Gastrocnemius medialis (tissue), 4 donors: ENCODE results near the gene BGLAP. TPM values are rescaled to one million over a fixed set of nuclear protein-coding genes. Genes with fewer than 3 reads are reported as not detected.

Source experiments
- ATAC-seq, 2 donors: fragments of 150-250 bp; one replicate each; pipeline ENCODE4 v1.9.1; 2016
- DNase-seq, 2 donors: peaks; one replicate each; pipeline ENCODE4 v3.0.0-alpha.2; 2019
- H3K27ac ChIP-seq, 4 donors: fragments of 200-600 bp; sonication (generic); 1 replicate in 1 of 4; 2 replicates in 3 of 4; pipeline ENCODE4 v1.5.1; 2016 to 2018; ENCODE audit warnings: mild to moderate bottlenecking in 2 of 4, moderate library complexity in 1 of 4
- H3K27me3 ChIP-seq, 3 donors: fragments of 200-600 bp; sonication (generic) in 2 of 3; 1 replicate in 1 of 3; 2 replicates in 2 of 3; pipeline versions ENCODE4 v1.5.1 to v1.6.0; 2016 to 2019; ENCODE audit warnings: mild to moderate bottlenecking in 1 of 3, moderate library complexity in 1 of 3
- H3K36me3 ChIP-seq, 2 donors: fragments of 200-600 bp; sonication (generic) in 1 of 2; one replicate each; pipeline ENCODE4 v1.5.1; 2017 to 2018
- H3K4me1 ChIP-seq, 2 donors: fragments of 200-600 bp; sonication (generic) in 1 of 2; one replicate each; pipeline ENCODE4 v1.5.1; 2016 to 2017; ENCODE audit warnings: mild to moderate bottlenecking in 2 of 2
- H3K4me3 ChIP-seq, 4 donors: fragments of 200-600 bp; sonication (generic) in 3 of 4; 1 replicate in 1 of 4; 2 replicates in 3 of 4; pipeline ENCODE4 v1.5.1; 2016 to 2019; ENCODE audit warnings: mild to moderate bottlenecking in 2 of 4
- H3K9me3 ChIP-seq, 3 donors: fragments of 200-600 bp; sonication (generic) in 2 of 3; 1 replicate in 1 of 3; 2 replicates in 2 of 3; pipeline ENCODE4 v1.5.1; 2016 to 2019
- POLR2A ChIP-seq, 2 donors: fragments of 450-650 bp; IDR thresholded peaks; one replicate each; pipeline ENCODE4 v1.6.1; 2017; ENCODE audit warnings: antibody characterized with exemption in 2 of 2, mild to moderate bottlenecking in 2 of 2, moderate library complexity in 2 of 2
- in situ Hi-C, 4 donors: fragments of 200-750 bp; cut with MboI; loops; one replicate each; pipeline versions ENCODE4 v1.15.0 to v1.8.0; 2017; ENCODE audit warnings: low sequenced_read_pairs in 4 of 4
- intact Hi-C: fragments of 100-400 bp; cut with DNase I; formaldehyde crosslinking; loops from one replicate; pipeline ENCODE4 v1.15.1; 2023; ENCODE audit warnings: low total_unique reads
- total RNA-seq, 4 donors: library from RNA; depleted of rRNA; stranded (reverse); fragments of >200 nt; gene quantifications; one replicate each; pipeline versions ENCODE4 v1.1.0 to v1.2.3, GENCODE V29; 2016
- TF ChIP-seq, protein P1 (sequence below), 5 experiments: fragments of 450-650 bp in 3 of 5; fragments of 200-600 bp in 2 of 5; sonication (generic) in 2 of 5; IDR thresholded peaks in 4 of 5; conservative IDR thresholded peaks in 1 of 5; 1 replicate in 4 of 5; 2 replicates in 1 of 5; pipeline ENCODE4 v1.5.1; 2016 to 2019; ENCODE audit warnings: antibody characterized with exemption in 5 of 5, mild to moderate bottlenecking in 3 of 5, moderate library complexity in 3 of 5

Gene BGLAP
- total RNA-seq, 4 donors from 2014 or later, result not detected

DNA sequence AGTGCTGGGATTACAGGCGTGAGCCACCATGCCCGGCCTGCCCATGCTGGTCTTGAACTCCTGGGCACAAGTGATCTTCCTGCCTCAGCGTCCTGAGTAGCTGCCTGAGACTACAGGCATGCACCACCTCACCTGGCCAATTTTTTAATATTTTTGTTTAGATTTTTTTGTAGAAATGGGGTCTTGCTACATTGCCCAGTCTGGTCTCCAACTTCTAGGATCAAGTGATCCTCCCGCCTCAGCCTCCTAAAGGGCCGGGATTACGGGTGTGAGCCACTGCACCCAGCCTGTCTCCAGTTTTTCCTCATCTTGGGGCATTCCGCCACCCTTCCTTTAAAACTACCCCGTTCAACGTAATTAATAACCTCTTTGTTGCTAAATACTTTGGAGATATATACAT is 21.8 kb upstream of the BGLAP start:
- peaks cover 0 to 11% of the 10 kb centered on the region in 2 donors for H3K4me1 ChIP-seq
- in situ Hi-C loops, result loop anchor here (5.0 kb wide), 2 partner anchors 73 to 128 kb away; no protein-coding TSS in a partner anchor
- peaks cover 0 to 36% of the 10 kb centered on the region in 2 donors for H3K36me3 ChIP-seq
- TF ChIP-seq, protein P1, sequence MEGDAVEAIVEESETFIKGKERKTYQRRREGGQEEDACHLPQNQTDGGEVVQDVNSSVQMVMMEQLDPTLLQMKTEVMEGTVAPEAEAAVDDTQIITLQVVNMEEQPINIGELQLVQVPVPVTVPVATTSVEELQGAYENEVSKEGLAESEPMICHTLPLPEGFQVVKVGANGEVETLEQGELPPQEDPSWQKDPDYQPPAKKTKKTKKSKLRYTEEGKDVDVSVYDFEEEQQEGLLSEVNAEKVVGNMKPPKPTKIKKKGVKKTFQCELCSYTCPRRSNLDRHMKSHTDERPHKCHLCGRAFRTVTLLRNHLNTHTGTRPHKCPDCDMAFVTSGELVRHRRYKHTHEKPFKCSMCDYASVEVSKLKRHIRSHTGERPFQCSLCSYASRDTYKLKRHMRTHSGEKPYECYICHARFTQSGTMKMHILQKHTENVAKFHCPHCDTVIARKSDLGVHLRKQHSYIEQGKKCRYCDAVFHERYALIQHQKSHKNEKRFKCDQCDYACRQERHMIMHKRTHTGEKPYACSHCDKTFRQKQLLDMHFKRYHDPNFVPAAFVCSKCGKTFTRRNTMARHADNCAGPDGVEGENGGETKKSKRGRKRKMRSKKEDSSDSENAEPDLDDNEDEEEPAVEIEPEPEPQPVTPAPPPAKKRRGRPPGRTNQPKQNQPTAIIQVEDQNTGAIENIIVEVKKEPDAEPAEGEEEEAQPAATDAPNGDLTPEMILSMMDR (IDR thresholded peaks at IDR 0.05 in 4 of 5, conservative IDR thresholded peaks at IDR 0.05 in 1 of 5), result no peak
- no peak for TF ChIP-seq POLR2A (IDR thresholded peaks at IDR 0.05)
- DNase-seq (no peak), ATAC-seq (no peak)
- H3K27me3 ChIP-seq, result no peaks in the 10 kb centered on the region
- H3K27ac ChIP-seq, result no peak overlapping the region
- no peak overlapping the region for H3K4me3 ChIP-seq
- H3K9me3 ChIP-seq, result no peaks in the 10 kb centered on the region
- intact Hi-C loops, result no loop called here

- TF ChIP-seq, protein P1 (IDR thresholded peaks at IDR 0.05 in 4 of 5, conservative IDR thresholded peaks at IDR 0.05 in 1 of 5), result no peak
- TF ChIP-seq POLR2A (IDR thresholded peaks at IDR 0.05), result no peak
- H3K27ac ChIP-seq, result peak overlapping the region in 2 of 4 donors; percentile 23 to 28
- H3K4me1 ChIP-seq, result peaks cover 5 to 11% of the 10 kb centered on the region in 2 donors
- no peak overlapping the region for H3K4me3 ChIP-seq
- DNase-seq (no peak), ATAC-seq (no peak)
- H3K9me3 ChIP-seq, result no peaks in the 10 kb centered on the region
- H3K36me3 ChIP-seq, result peaks cover 0 to 36% of the 10 kb centered on the region in 2 donors
- in situ Hi-C loops, result loop anchor here (5.0 kb wide), 2 partner anchors 75 to 130 kb away; no protein-coding TSS in a partner anchor
- no peaks in the 10 kb centered on the region for H3K27me3 ChIP-seq
- intact Hi-C loops, result no loop called here
Measured at GRCh38 chr1:156221986-156222692, 19.8 kb upstream of the BGLAP start.

GRCh38 chr1:156225677-156226014 is 16.3 kb upstream of the BGLAP start:
- H3K4me1 ChIP-seq, result peaks cover 0 to 5% of the 10 kb centered on the region in 2 donors
- H3K9me3 ChIP-seq, result no peaks in the 10 kb centered on the region
- DNase-seq (no peak), ATAC-seq (no peak)
- peak overlapping the region in 2 of 4 donors; percentile 5 to 18 for H3K27ac ChIP-seq
- peaks cover 0 to 40% of the 10 kb centered on the region in 2 donors for H3K36me3 ChIP-seq
- TF ChIP-seq, protein P1 (IDR thresholded peaks at IDR 0.05 in 4 of 5, conservative IDR thresholded peaks at IDR 0.05 in 1 of 5), result peak in 2 of 5 experiments; percentile 5 to 8
- TF ChIP-seq POLR2A (IDR thresholded peaks at IDR 0.05), result no peak
- in situ Hi-C loops (loop anchor here in 3 of 4 donors (5.0 kb wide), 2 partner anchors 78 to 138 kb away; no protein-coding TSS in a partner anchor), intact Hi-C loops (loop anchor here (1.0 to 2.0 kb wide), 3 partner anchors 79 to 135 kb away; no protein-coding TSS in a partner anchor)
- H3K27me3 ChIP-seq, result no peaks in the 10 kb centered on the region
- H3K4me3 ChIP-seq, result no peak overlapping the region

DNA sequence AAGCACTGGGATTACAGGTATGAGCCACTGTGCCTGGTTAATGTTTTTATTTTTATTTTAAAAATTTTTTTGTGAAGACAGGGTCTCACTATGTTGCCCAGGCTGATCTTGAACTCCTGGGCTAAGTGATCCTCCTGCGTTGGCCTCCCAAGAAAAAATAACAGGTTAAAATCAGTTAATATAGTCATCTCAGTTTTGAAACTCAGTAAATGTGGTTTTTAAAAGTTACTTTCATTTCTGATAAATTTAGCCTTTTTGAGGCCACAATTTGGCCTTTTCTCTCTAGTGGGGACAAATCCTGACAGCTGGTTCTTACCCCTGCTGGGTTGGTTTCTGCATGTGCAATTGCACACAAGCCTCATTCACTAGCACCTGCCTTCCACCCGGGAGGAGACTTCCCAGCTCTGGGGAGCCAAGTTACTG is 15.9 kb upstream of the BGLAP start:
- DNase-seq (no peak), ATAC-seq (no peak)
- peaks cover 0 to 35% of the 10 kb centered on the region in 2 donors for H3K36me3 ChIP-seq
- no peak overlapping the region for H3K4me3 ChIP-seq
- in situ Hi-C loops, result loop anchor here in 3 of 4 donors (5.0 kb wide), 2 partner anchors 79 to 139 kb away; no protein-coding TSS in a partner anchor
- peak overlapping the region in 1 of 4 donors; percentile 18 for H3K27ac ChIP-seq
- intact Hi-C loops, result loop anchor here (2.0 kb wide), 1 partner anchor 85 kb away; no protein-coding TSS in a partner anchor
- peaks cover 0 to 5% of the 10 kb centered on the region in 2 donors for H3K4me1 ChIP-seq
- no peaks in the 10 kb centered on the region for H3K27me3 ChIP-seq
- TF ChIP-seq POLR2A (IDR thresholded peaks at IDR 0.05), result no peak
- TF ChIP-seq, protein P1 (IDR thresholded peaks at IDR 0.05 in 4 of 5, conservative IDR thresholded peaks at IDR 0.05 in 1 of 5), result no peak
- no peaks in the 10 kb centered on the region for H3K9me3 ChIP-seq
